ENCODE data around the gene PLA2G12A.

The PLA2G12A gene

DNA sequence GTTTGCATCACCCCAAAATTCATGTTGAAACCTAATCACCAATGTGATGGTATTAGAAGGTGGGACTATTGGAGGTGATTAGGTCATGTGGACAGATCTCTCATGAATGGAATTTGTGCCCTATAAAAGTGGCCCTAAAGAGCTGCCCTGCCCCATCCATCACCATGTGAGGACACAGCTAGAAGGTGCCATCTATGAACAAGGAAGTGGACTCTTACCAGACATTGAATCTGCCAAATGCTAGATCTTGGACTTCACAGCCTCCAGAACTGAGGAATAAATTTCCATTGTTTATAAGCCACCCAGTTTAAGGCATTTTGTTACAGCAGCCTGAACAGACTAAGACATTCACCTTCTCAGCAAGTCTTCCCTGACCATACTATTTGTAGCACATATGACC is 7.5 kb downstream of the PLA2G12A start:
- no peaks in the 10 kb centered on the region for H3K36me3 ChIP-seq (ENCODE audit: insufficient read depth, low read length)
- DNase-seq: no peak
- no peak overlapping the region for H3K4me3 ChIP-seq (ENCODE audit: low read depth in 1 of 2, low read length in 2 of 2)
- no peak overlapping the region for H2AFZ ChIP-seq (ENCODE audit: low read depth, low read length)
- TF ChIP-seq EZH2 (IDR thresholded peaks at IDR 0.05; ENCODE audit: borderline replicate concordance, low read depth, low read length, severe bottlenecking): no peak
- TF ChIP-seq, protein P1, sequence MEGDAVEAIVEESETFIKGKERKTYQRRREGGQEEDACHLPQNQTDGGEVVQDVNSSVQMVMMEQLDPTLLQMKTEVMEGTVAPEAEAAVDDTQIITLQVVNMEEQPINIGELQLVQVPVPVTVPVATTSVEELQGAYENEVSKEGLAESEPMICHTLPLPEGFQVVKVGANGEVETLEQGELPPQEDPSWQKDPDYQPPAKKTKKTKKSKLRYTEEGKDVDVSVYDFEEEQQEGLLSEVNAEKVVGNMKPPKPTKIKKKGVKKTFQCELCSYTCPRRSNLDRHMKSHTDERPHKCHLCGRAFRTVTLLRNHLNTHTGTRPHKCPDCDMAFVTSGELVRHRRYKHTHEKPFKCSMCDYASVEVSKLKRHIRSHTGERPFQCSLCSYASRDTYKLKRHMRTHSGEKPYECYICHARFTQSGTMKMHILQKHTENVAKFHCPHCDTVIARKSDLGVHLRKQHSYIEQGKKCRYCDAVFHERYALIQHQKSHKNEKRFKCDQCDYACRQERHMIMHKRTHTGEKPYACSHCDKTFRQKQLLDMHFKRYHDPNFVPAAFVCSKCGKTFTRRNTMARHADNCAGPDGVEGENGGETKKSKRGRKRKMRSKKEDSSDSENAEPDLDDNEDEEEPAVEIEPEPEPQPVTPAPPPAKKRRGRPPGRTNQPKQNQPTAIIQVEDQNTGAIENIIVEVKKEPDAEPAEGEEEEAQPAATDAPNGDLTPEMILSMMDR (IDR thresholded peaks at IDR 0.05; ENCODE audit: borderline replicate concordance, extremely low read depth, low read length, poor library complexity, severe bottlenecking): no peak
- no peaks in the 10 kb centered on the region for H3K27me3 ChIP-seq (ENCODE audit: insufficient read depth, low read length, poor library complexity)
- H4K20me1 ChIP-seq (ENCODE audit: insufficient read depth, low read length): no peaks in the 10 kb centered on the region
- H3K4me2 ChIP-seq (ENCODE audit: insufficient read depth, low read length): no peak overlapping the region
- no peak for ATAC-seq (ENCODE audit: insufficient read depth, low read depth)
- H3K9ac ChIP-seq (ENCODE audit: low read depth, low read length): no peak overlapping the region
- H3K9me3 ChIP-seq (ENCODE audit: insufficient read depth, low read length, severe bottlenecking): no peaks in the 10 kb centered on the region
- no peaks in the 10 kb centered on the region for H3K4me1 ChIP-seq (ENCODE audit: insufficient read depth, low read length)
- H3K27ac ChIP-seq (ENCODE audit: low read length): no peak overlapping the region
- H3K79me2 ChIP-seq (ENCODE audit: insufficient read depth, low read length): no peaks in the 10 kb centered on the region

GRCh38 chr4:109721033-109721432 is 8.8 kb downstream of the PLA2G12A start:
- Histone ChIP-seq H3K9me3 (ENCODE audit: insufficient read depth, low read length, severe bottlenecking) (no peaks in the 10 kb centered on the region), H4K20me1 (ENCODE audit: insufficient read depth, low read length) (no peaks in the 10 kb centered on the region), H3K9ac (ENCODE audit: low read depth, low read length) (no peak overlapping the region), H2AFZ (ENCODE audit: low read depth, low read length) (no peak overlapping the region), H3K27me3 (ENCODE audit: insufficient read depth, low read length, poor library complexity) (no peaks in the 10 kb centered on the region), H3K4me1 (ENCODE audit: insufficient read depth, low read length) (no peaks in the 10 kb centered on the region), H3K79me2 (ENCODE audit: insufficient read depth, low read length) (no peaks in the 10 kb centered on the region), H3K4me2 (ENCODE audit: insufficient read depth, low read length) (no peak overlapping the region), H3K36me3 (ENCODE audit: insufficient read depth, low read length) (peaks cover 9% of the 10 kb centered on the region; the same call in 1 of the 2 replicates), H3K4me3 (ENCODE audit: low read depth in 1 of 2, low read length in 2 of 2) (no peak overlapping the region), H3K27ac (ENCODE audit: low read length) (no peak overlapping the region)
- ATAC-seq (ENCODE audit: insufficient read depth, low read depth): no peak
- TF ChIP-seq, protein P1 (IDR thresholded peaks at IDR 0.05; ENCODE audit: borderline replicate concordance, extremely low read depth, low read length, poor library complexity, severe bottlenecking): no peak
- TF ChIP-seq EZH2 (IDR thresholded peaks at IDR 0.05; ENCODE audit: borderline replicate concordance, low read depth, low read length, severe bottlenecking): no peak
- DNase-seq: no peak

DNA sequence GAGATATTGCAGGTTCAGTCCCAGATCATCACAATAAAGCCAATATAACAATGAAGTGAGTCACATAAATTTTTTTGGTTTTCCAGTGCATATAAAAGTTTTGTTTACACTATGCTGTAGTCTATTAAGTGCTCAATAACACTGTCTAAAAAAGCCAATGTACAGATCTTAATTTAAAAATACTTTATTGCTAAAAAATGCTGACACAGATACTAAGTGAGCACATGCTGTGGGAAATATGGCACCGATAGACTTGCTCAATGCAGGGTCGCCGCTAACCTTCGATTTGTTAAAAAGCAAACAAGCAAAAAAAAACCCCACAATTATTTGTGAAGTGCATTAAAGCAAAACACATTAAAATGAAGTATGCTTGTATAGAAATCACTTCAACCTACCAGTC is 10.3 kb downstream of the PLA2G12A start:
- DNase-seq (no peak), ATAC-seq (ENCODE audit: insufficient read depth, low read depth) (no peak)
- no peaks in the 10 kb centered on the region for H4K20me1 ChIP-seq (ENCODE audit: insufficient read depth, low read length)
- H3K4me1 ChIP-seq (ENCODE audit: insufficient read depth, low read length): no peaks in the 10 kb centered on the region
- no peak overlapping the region for H3K27ac ChIP-seq (ENCODE audit: low read length)
- H3K79me2 ChIP-seq (ENCODE audit: insufficient read depth, low read length): no peaks in the 10 kb centered on the region
- H3K4me2 ChIP-seq (ENCODE audit: insufficient read depth, low read length): no peak overlapping the region
- no peak overlapping the region for H2AFZ ChIP-seq (ENCODE audit: low read depth, low read length)
- H3K9me3 ChIP-seq (ENCODE audit: insufficient read depth, low read length, severe bottlenecking): no peaks in the 10 kb centered on the region
- H3K4me3 ChIP-seq (ENCODE audit: low read depth in 1 of 2, low read length in 2 of 2): no peak overlapping the region
- TF ChIP-seq, protein P1 (IDR thresholded peaks at IDR 0.05; ENCODE audit: borderline replicate concordance, extremely low read depth, low read length, poor library complexity, severe bottlenecking): no peak
- no peak for TF ChIP-seq EZH2 (IDR thresholded peaks at IDR 0.05; ENCODE audit: borderline replicate concordance, low read depth, low read length, severe bottlenecking)
- no peak overlapping the region for H3K9ac ChIP-seq (ENCODE audit: low read depth, low read length)
- no peaks in the 10 kb centered on the region for H3K27me3 ChIP-seq (ENCODE audit: insufficient read depth, low read length, poor library complexity)
- H3K36me3 ChIP-seq (ENCODE audit: insufficient read depth, low read length): peaks cover 9% of the 10 kb centered on the region; the same call in 1 of the 2 replicates

- no peak overlapping the region for H3K4me2 ChIP-seq (ENCODE audit: insufficient read depth, low read length)
- H3K9me3 ChIP-seq (ENCODE audit: insufficient read depth, low read length, severe bottlenecking): no peaks in the 10 kb centered on the region
- no peak for ATAC-seq (ENCODE audit: insufficient read depth, low read depth)
- H3K9ac ChIP-seq (ENCODE audit: low read depth, low read length): no peak overlapping the region
- peaks cover 13% of the 10 kb centered on the region; the same call in 1 of the 2 replicates for H3K36me3 ChIP-seq (ENCODE audit: insufficient read depth, low read length)
- H4K20me1 ChIP-seq (ENCODE audit: insufficient read depth, low read length): no peaks in the 10 kb centered on the region
- no peaks in the 10 kb centered on the region for H3K27me3 ChIP-seq (ENCODE audit: insufficient read depth, low read length, poor library complexity)
- no peaks in the 10 kb centered on the region for H3K79me2 ChIP-seq (ENCODE audit: insufficient read depth, low read length)
- no peak overlapping the region for H3K4me3 ChIP-seq (ENCODE audit: low read depth in 1 of 2, low read length in 2 of 2)
- no peak overlapping the region for H3K27ac ChIP-seq (ENCODE audit: low read length)
- no peak for DNase-seq
- TF ChIP-seq, protein P1 (IDR thresholded peaks at IDR 0.05; ENCODE audit: borderline replicate concordance, extremely low read depth, low read length, poor library complexity, severe bottlenecking): no peak
- TF ChIP-seq EZH2 (IDR thresholded peaks at IDR 0.05; ENCODE audit: borderline replicate concordance, low read depth, low read length, severe bottlenecking): no peak
- no peak overlapping the region for H2AFZ ChIP-seq (ENCODE audit: low read depth, low read length)
- no peaks in the 10 kb centered on the region for H3K4me1 ChIP-seq (ENCODE audit: insufficient read depth, low read length)
Observed at GRCh38 chr4:109718759-109719158, 11.1 kb downstream of the PLA2G12A start.
